Esophagus muscularis mucosa (tissue), 4 donors: ENCODE measurements around the gene FLII. TPM values are rescaled to one million over a fixed set of nuclear protein-coding genes. Genes with fewer than 3 reads are reported as not detected.

Source experiments
- DNase-seq: peaks from one replicate; pipeline ENCODE4 v3.0.0-alpha.2; 2017; ENCODE audit errors: extremely low spot score
- H3K27ac ChIP-seq, 4 donors: fragments of 200-600 bp; sonication (generic); replicated peaks in 1 of 4; 1 replicate in 3 of 4; 2 replicates in 1 of 4; pipeline ENCODE4 v1.5.1; 2016 to 2019; ENCODE audit warnings: mild to moderate bottlenecking in 1 of 4
- H3K27me3 ChIP-seq, 4 donors: fragments of 200-600 bp; sonication (generic); one replicate each; pipeline versions ENCODE4 v1.5.1 to v1.6.0; 2016 to 2019
- H3K36me3 ChIP-seq, 4 donors: fragments of 200-600 bp; sonication (generic); one replicate each; pipeline ENCODE4 v1.5.1; 2016 to 2019
- H3K4me1 ChIP-seq, 4 donors: fragments of 200-600 bp; sonication (generic); one replicate each; pipeline ENCODE4 v1.5.1; 2016 to 2019
- H3K4me3 ChIP-seq, 4 donors: fragments of 200-600 bp; sonication (generic); 1 replicate in 2 of 4; 2 replicates in 2 of 4; pipeline ENCODE4 v1.5.1; 2016 to 2019; ENCODE audit warnings: mild to moderate bottlenecking in 4 of 4, moderate library complexity in 1 of 4
- H3K9me3 ChIP-seq, 4 donors: fragments of 200-600 bp; sonication (generic); 1 replicate in 3 of 4; 2 replicates in 1 of 4; pipeline ENCODE4 v1.5.1; 2016 to 2019
- EP300 ChIP-seq: sonication (generic); formaldehyde crosslinking; IDR thresholded peaks from one replicate; pipeline ENCODE4 v1.6.1; 2017; ENCODE audit warnings: antibody characterized with exemption
- POLR2A ChIP-seq: fragments of 450-650 bp; IDR thresholded peaks from one replicate; pipeline ENCODE4 v1.6.1; 2017; ENCODE audit warnings: antibody characterized with exemption, moderate library complexity, mild to moderate bottlenecking, low read depth
- POLR2AphosphoS5 ChIP-seq, 2 donors: sonication (generic); formaldehyde crosslinking; IDR thresholded peaks; one replicate each; pipeline ENCODE4 v1.6.1; 2017; ENCODE audit warnings: antibody characterized with exemption in 2 of 2
- WGBS: methylation state at CpG from one replicate; pipeline ENCODE4 v1.1.5; 2018; 5-methylcytosine and 5-hydroxymethylcytosine counted together
- intact Hi-C: fragments of 100-400 bp; cut with DNase I; formaldehyde crosslinking; loops from one replicate; pipeline ENCODE4 v1.15.1; 2023
- total RNA-seq, 4 donors: library from RNA; depleted of rRNA; stranded (reverse); fragments of >200 nt; gene quantifications; one replicate each; pipeline versions ENCODE4 v1.1.0 to v1.2.1, GENCODE V29; 2016
- TF ChIP-seq, protein P1 (sequence below), 3 experiments: fragments of 200-600 bp in 2 of 3; fragments of 450-650 bp in 1 of 3; sonication (generic) in 2 of 3; IDR thresholded peaks; one replicate each; pipeline ENCODE4 v1.5.1; 2017 to 2019; ENCODE audit warnings: antibody characterized with exemption in 3 of 3, mild to moderate bottlenecking in 2 of 3, moderate library complexity in 1 of 3

FLII gene
- total RNA-seq, 4 donors from 2014 or later, result 302 to 528 (median 408) TPM

DNA sequence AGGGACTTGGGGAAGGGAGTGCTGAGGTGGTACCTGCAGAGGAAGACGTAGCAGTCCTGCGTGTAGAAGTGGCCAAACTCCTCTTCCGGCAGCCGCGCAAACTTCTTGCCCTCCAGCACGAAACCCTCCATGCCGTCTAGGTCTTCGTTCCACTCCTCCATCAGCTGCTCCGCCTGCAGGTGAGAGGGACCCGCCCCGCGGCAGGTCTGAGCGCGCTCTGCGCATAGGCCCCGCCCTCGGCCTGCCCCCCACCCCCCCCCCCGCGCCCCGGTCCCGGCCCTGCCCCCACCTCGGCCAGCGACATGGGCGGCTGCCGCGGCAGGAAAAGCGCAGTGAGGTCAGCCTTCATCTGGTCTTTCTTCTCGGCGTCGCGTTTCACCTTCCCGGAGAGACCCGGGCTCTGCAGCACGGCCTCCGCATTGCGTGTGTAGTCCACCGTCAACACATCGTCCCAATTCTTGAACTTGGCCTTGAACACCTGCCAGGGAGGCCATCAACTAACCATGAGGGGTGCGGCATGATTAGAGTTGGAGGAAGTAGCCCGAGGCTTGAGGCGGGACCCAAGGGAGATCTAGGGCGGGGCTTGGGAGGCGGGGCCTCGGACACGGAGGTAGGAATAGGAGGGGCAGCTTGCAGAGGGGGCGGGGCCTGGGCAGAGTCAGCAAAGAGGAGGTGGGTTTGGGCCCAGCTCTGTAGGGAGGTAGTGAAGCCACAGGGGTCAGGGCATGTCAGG lies 11.5 kb downstream of the FLII start:
- peaks cover 57 to 100% (median 97%) of the 10 kb centered on the region in 4 donors for H3K36me3 ChIP-seq
- H3K27me3 ChIP-seq, result no peaks in the 10 kb centered on the region
- peak overlapping the region in 2 of 4 donors; percentile 2 to 16 for H3K4me3 ChIP-seq
- no peak for DNase-seq
- peak overlapping the region in 3 of 4 donors; percentile 36 to 60 (median 45) for H3K27ac ChIP-seq
- H3K4me1 ChIP-seq, result peaks cover 25 to 28% (median 25%) of the 10 kb centered on the region in 4 donors
- 60% methylated on average over 28 of the region's 46 CpGs for WGBS
- intact Hi-C loops, result no loop called here
- H3K9me3 ChIP-seq, result no peaks in the 10 kb centered on the region
- TF ChIP-seq EP300 (no peak), POLR2AphosphoS5 (IDR thresholded peaks at IDR 0.05) (peak in 1 of 2 donors; percentile 18)
- TF ChIP-seq, protein P1, sequence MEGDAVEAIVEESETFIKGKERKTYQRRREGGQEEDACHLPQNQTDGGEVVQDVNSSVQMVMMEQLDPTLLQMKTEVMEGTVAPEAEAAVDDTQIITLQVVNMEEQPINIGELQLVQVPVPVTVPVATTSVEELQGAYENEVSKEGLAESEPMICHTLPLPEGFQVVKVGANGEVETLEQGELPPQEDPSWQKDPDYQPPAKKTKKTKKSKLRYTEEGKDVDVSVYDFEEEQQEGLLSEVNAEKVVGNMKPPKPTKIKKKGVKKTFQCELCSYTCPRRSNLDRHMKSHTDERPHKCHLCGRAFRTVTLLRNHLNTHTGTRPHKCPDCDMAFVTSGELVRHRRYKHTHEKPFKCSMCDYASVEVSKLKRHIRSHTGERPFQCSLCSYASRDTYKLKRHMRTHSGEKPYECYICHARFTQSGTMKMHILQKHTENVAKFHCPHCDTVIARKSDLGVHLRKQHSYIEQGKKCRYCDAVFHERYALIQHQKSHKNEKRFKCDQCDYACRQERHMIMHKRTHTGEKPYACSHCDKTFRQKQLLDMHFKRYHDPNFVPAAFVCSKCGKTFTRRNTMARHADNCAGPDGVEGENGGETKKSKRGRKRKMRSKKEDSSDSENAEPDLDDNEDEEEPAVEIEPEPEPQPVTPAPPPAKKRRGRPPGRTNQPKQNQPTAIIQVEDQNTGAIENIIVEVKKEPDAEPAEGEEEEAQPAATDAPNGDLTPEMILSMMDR (IDR thresholded peaks at IDR 0.05), result no peak

DNA sequence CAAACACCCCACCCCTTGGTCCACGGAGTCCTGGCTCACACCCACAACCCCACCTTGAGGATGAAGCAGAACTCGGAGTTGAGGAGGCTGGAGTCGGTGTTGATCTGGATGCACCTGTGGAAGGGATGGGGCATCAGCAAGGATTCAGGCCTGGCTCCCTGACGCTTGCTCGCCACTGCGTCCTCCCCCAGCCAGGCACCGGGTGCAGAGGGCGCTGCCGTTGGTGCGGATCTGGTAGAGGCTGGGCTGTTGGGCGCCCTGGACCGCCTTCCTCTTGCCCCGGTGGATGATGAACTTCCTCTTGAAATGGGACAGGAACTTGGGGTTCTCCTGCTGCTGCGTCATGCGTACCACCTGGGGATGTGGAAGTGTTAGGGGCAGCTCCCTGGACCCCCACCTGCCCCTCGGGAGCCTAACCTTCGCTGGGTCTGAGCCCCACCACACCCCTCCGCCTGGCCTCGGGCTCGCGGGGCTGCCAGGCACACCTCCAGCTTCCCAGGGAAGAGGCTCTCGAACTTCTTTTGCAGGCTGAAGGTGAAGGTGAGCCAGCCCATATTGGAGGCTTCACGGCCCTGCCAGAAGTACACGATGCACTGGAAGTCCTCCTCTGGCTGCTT lies 12.3 kb downstream of the FLII start:
- 65% methylated on average over 6 of the region's 24 CpGs for WGBS
- Histone ChIP-seq H3K4me3 (no peak overlapping the region), H3K36me3 (peaks cover 49 to 100% (median 97%) of the 10 kb centered on the region in 4 donors), H3K27me3 (no peaks in the 10 kb centered on the region), H3K9me3 (no peaks in the 10 kb centered on the region), H3K4me1 (peaks cover 25 to 28% (median 25%) of the 10 kb centered on the region in 4 donors), H3K27ac (peak overlapping the region in 1 of 4 donors; percentile 36)
- TF ChIP-seq, protein P1 (IDR thresholded peaks at IDR 0.05), result no peak
- DNase-seq, result no peak
- intact Hi-C loops, result no loop called here

GRCh38 chr17:18245038-18245776 lies 13.3 kb downstream of the FLII start:
- H3K4me3 ChIP-seq, result no peak overlapping the region
- no peaks in the 10 kb centered on the region for H3K27me3 ChIP-seq
- 80% methylated on average over 12 of the region's 21 CpGs for WGBS
- intact Hi-C loops, result no loop called here
- peaks cover 41 to 100% (median 93%) of the 10 kb centered on the region in 4 donors for H3K36me3 ChIP-seq
- H3K9me3 ChIP-seq, result no peaks in the 10 kb centered on the region
- no peak overlapping the region for H3K27ac ChIP-seq
- H3K4me1 ChIP-seq, result peaks cover 25 to 28% (median 25%) of the 10 kb centered on the region in 4 donors
- TF ChIP-seq POLR2AphosphoS5 (IDR thresholded peaks at IDR 0.05) (no peak), EP300 (no peak), POLR2A (no peak)
- TF ChIP-seq, protein P1 (IDR thresholded peaks at IDR 0.05), result no peak
- no peak for DNase-seq

DNA sequence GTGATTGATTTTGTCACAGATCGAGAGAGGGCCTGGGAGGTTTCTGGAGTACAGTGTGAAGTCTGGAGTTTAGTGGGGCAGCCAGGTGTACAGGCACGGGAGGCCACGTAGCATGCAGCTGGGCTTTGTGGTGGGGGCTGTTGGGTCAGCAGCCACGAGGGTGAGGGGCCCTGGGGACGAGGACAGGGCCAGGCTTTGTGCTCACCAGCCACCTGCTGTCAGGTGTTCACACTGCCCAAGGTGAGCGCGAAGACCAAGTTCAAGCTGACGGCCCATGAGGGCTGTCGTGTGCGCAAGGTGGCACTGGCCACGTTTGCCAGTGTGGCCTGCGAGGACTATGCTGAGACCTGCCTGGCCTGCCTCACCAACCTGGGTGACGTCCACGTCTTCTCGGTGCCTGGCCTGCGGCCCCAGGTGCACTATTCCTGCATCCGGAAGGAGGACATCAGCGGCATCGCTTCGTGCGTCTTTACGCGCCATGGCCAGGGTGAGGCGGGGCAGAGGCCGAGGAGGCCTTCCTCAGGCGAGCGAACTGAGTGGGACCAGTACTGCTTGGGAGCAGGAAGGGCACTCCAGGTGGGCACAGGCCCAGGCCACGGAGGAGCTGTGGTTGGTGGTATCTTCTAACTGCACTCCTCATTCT lies 17.2 kb downstream of the FLII start:
- no peak overlapping the region for H3K27ac ChIP-seq
- H3K4me1 ChIP-seq, result peaks cover 0 to 4% (median under 1%) of the 10 kb centered on the region in 4 donors
- peaks cover 31 to 96% (median 81%) of the 10 kb centered on the region in 4 donors for H3K36me3 ChIP-seq
- TF ChIP-seq EP300 (no peak), POLR2AphosphoS5 (IDR thresholded peaks at IDR 0.05) (no peak)
- TF ChIP-seq, protein P1 (IDR thresholded peaks at IDR 0.05), result no peak
- DNase-seq, result no peak
- no peaks in the 10 kb centered on the region for H3K9me3 ChIP-seq
- H3K4me3 ChIP-seq, result no peak overlapping the region
- 90% methylated on average over 18 of the region's 28 CpGs for WGBS
- intact Hi-C loops, result no loop called here
- H3K27me3 ChIP-seq, result no peaks in the 10 kb centered on the region
